HT-29 (cell line): ENCODE measurements around the gene ESPNL. TPM values are rescaled to one million over a fixed set of nuclear protein-coding genes. Genes with fewer than 3 reads are reported as not detected.

ENCODE experiments used
- DNase-seq: peaks from one replicate; pipeline ENCODE4 v3.0.0-alpha.2; 2015; ENCODE audit warnings: low spot score
- total RNA-seq: library from RNA; depleted of rRNA; stranded (reverse); fragments of >200 nt; shearing (Covaris generic); gene quantifications from 2 replicates; pipeline ENCODE4 v1.2.3, GENCODE V29; 2014

Gene ESPNL
- total RNA-seq, 1 experiment from 2014 or later: not detected

DNA sequence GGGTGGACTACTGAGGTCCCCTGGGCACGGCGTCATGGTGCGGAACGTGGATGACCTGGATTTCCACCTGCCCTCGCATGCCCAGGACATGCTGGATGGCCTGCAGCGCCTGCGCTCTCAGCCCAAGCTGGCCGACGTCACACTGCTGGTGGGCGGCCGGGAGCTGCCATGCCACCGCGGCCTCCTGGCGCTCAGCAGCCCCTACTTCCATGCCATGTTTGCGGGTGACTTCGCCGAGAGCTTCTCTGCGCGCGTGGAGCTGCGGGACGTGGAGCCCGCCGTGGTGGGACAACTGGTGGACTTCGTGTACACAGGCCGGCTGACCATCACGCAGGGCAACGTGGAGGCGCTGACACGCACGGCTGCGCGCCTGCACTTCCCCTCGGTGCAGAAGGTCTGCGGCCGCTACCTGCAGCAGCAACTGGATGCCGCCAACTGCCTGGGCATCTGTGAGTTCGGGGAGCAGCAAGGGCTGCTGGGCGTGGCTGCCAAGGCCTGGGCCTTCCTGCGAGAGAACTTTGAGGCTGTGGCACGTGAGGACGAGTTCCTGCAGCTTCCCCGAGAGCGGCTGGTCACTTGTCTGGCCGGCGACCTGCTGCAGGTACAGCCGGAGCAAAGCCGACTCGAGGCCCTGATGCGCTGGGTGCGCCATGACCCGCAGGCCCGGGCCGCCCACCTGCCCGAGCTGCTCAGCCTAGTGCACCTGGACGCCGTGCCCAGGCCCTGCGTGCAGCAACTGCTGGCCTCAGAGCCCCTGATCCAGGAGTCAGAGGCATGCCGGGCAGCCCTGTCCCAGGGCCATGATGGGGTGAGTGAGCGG is 40.8 kb downstream of the ESPNL start:
- no peak for DNase-seq

DNA sequence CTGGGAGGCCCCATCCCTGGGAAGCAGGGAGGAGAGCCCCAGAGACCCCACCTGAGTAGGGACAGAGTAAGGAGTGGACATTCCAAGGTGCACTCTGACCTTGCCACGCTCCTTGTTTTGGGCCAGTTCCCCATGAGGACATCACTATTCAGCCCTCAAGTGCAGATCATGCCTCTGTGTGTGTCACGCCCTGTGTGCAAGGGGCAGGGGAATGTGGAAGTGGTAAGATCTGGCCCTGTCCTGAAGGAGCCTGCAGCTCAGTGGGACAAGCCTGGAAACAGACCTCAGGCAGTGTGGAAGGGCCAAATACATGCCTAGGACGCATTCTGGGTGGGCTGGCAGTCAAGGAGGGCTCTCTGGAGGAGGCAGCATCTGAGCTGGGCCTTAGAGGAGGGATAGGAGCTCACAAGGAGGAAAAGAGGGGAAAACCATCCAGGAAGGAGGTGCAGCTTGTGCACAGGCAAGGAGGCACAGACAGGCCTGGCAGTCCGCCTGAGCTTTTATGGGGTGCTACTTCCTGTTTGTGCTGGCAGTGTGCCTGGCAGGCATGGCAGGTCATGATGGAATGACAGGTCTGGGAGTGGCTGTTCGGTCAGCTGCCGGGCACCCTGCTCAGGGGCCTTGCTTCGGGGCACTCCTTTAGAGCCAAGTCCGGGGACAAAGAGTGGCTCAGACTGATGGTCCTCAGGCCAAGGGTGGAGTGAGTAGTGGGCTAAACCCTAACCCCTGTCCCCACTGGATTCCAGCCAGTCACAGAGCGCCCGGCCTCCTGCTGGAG is 41.6 kb downstream of the ESPNL start:
- DNase-seq: peak; percentile 97

DNA sequence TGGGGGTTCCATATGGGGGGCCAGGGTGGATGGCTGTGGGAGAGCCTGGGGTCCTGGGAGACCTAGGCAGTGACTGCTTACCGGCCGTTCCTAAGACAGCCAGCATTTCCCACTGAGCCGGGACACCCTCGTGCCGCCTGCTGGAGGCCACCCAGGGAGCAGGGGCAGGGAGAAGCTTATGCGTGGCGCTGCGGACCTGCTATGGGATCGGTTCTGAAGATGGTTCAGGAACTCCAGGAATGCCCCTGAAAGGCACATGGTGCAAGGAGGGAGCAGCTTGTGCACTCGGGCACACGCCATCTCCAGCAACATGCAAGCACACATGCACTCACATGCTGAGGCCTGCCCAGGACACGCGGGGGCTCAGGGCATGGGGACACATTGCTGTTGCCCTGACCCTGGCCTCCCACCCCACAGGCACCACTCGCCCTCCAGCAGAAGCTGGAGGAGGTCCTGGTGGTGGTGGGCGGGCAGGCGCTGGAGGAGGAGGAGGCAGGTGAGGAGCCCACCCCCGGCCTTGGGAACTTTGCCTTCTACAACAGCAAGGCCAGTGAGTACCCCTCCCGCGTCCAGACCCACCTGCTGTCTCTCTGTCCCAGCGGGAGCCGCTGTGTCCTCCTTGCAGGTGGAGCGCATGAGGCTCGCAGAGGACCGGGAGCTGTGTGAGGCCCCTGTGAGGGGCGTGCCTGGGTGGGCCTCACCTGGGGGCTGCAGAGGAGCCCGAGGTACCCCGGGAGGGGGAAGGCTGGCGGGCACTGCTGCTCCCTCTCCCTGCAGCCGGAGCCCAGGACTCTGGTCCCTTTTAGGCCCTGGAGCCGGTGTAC is 42.5 kb downstream of the ESPNL start:
- peak; percentile 34 for DNase-seq

DNA sequence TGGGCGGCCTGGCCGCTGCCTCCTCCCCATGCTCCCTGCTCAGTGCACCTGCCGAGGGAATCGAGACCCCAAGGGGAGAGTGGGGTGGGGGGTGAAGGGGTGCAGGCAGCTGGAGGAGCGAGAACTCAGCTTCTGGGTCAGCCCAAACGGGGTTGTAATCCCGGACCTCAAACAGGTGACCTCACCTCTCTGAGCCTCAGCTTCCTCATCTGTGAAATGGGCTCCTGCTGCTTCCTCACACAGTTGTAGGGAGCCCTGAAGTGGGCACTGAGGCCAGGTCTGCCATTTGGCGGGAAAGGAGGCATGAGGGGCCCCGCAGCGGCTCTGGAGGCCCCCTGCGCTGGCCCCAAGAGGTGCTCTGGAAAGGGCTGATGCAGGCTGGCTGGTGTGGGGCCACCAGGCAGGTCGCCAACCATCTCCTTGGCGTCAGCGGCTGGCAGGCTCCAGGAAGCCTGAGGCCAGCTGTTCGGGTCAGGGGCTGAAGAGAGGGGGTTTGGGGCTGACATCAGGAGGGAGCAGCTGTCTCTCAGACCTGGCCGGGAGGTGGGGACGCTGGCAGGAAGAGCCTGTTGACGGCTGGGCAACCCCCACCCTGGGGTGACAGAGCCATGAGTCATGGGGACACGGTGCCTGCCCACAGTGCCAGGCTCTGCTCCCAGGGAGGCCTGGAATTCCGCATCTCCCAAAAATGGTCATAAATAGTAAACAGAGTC is 43.3 kb downstream of the ESPNL start:
- peak; percentile 44 for DNase-seq

DNA sequence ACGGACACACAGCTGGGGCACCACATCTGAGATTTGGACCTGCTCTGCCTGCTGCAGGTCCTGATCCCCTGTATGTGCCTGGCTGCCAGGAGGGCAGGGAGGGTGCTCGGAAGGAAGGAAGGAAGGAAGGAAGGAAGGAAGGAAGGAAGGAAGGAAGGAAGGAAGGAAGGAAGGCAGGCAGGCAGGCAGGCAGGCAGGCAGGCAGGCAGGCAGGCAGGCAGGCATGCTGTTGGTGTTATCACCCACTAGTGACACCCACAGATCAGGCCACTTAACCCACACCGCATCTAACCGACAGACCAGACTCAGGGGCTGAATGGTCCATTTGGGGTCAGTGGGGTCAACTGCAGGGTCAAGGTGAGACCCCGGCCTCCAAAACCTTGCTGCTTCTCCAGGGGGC is 44.1 kb downstream of the ESPNL start:
- no peak for DNase-seq

DNA sequence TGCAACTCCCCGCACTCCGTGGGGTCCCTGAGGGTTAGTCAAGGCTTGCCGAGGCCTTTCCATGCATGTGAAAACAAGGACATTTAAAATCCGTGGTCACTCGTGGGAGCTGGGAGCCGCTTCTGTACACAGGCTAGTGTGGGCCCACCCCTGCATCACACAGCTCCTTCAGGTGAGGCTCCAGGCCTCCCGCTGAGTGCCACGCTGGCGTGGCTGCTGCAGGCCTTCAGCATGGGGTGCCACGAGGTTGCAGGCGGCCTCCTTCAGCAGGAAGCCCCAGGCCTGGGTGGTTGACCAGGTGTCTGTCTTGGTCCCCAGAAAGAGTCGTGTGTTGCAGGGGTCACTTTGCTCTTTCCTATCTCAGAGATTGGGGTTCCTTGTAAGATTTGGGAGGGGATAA is 44.9 kb downstream of the ESPNL start:
- no peak for DNase-seq

DNA sequence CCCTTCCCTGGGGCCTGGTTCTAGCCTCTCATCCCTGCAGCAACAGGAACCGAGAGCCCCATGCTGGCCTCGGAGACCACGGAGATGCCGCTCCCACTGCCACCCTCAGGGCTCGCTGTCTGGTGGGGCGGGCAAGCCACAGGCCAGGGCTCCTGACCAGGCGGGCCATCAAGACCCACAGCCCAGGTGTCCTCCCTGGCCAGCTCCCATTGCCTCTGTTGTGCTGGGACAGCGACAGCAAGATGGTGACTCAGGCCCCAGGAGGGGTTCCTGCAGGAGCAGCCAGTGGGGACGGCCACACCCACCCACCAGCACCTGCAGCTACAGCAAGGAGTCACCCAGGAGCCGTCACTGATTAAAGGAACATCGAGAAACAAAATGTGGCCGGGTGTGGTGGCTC is 45.7 kb downstream of the ESPNL start:
- DNase-seq: no peak

DNA sequence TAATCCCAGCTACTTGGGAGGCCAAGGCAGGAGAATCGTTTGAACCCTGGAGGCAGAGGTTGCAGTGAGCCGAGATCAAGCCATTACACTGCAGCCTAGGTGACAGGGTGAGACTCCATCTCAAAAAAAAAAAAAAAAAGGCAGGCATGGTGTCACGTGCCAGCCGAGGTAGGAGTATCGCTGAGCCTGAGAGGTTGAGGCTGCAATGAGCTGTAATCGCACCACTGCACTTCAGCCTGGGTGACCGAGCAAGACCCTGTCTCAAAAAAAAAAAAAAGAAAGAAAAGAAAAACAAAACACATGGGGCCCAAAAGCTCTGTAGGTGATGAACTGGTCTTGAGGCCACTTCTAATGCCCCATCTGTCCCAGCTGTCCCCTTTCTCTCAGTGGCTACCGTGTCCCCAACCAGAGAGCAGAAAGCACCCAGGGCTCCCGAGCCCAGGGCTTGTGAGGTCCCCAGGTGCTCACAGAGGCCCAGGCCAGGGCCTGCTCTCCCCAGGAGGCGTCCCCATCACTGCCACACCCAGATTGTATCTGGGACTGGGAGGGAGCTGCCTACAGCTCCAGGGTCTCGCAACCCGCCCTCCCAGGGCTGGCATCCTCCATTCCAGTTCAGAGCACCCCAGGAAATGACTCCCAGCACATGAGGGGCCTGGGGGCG is 46.9 kb downstream of the ESPNL start:
- no peak for DNase-seq

DNA sequence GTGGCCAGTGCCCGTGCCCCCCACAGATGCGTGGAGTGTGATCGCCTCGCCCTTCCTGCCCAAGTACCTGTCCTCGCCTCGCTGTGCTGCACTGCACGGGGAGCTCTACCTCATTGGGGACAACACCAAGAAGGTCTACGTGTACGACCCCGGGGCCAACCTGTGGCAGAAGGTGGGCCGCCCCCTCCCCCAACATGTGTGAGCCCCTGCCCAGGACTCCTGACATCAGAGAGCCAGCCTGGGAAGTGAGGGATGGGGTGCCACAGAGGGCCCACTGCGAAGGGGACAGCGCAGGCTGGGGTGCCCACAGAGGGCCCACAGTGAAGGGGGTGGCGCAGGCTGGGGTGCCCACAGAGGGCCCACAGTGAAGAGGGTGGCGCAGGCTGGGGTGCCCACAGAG is 48.8 kb downstream of the ESPNL start:
- no peak for DNase-seq

DNA sequence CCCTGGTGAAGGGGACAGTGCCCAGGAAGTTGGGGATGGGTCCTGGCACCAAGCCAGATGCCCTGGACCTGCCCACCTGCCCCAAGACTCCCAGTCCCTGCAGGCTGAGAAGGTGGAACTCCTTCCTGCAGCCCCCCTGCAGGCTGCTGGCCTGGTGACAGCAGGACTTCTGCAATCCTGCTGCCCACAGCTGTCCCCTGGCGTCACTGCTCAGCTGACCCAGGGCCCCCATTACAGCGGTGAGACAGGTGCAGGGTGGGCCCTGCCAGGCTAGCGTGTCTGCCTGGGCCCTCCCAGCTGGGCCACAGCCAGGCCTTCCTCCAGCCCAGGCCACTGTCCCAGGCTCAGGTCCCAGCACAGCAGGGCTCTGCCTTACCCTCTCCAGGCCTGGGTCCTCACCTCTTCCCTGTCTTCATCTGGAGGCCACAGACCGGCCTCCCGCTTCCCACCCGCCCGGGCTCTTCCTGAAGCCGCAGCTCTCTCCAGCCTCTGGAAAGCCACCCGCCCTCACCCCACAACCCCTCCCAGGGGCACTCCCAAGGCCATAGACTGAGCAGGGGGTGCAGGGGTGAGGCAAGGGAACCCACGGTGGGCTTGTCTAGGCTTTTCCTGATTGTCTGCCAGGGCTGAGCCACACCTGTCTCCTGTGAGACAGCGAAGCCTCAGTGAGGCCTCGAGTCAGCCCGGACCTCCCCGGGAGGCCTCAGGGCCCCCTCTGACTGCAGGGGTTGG is 49.9 kb downstream of the ESPNL start:
- DNase-seq: no peak

DNA sequence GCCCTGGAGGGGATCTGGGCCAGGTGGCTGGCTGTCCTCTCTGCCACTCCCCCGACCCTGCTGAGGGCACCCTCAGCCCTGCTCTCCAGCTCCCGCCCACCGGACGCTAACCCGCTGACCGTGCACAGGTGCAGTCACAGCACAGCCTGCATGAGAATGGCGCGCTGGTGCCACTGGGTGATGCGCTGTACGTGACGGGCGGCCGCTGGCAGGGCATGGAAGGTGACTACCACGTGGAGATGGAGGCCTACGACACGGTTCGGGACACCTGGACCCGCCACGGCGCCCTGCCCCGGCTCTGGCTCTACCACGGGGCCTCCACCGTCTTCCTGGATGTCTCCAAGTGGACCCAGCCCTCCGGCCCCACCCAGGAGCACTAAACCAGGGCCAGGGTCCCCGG is 50.5 kb downstream of the ESPNL start:
- no peak for DNase-seq

DNA sequence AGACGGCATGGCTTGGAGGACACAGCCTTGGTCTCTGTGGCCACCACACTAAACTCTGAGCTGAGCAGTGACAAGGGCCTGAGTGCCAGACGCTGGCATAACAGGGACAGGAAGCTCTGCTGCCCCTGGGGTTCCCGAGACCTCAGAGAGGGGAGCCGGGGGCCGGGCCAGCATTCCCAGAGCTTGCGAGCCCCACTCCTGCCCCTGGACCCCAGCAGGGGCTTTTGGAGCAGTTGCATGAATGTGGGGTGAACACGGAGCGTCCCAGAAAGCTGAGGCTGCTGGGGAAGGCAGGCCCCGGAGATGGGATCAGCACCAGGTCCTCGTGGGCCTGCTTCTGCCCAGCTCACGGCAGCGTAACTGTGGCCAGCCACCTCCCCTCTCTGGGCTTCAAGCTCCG is 51.1 kb downstream of the ESPNL start:
- no peak for DNase-seq

DNA sequence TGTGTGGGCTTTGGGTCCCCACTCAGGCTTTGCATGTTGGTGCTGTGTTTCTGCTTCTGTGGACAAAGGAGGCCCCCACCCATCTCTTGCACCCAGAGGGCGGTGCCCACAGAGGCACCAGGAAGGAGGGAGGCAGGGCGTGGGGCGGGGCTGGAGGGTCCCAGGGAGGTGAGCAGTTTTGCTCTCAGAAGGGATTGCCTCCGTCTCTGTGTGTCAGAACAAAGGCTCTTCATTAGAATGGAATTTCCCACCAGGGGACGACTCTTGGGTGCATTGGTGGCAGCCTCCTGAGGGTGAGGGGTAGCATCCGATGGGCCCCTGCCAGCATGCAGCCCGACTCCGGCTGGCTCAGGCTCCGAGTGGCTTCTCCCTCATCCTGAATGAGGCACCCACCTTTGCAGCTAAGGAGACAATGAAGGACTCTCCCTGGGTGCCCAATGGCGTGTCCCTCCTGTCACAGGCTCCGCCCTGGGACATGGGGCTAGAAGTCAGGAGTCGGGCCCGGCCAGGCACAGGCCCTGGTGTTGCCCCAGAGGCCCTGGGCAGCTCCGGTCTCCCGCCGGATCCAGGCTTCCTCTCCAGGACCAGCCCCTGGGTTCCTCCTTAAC is 51.6 kb downstream of the ESPNL start:
- no peak for DNase-seq

DNA sequence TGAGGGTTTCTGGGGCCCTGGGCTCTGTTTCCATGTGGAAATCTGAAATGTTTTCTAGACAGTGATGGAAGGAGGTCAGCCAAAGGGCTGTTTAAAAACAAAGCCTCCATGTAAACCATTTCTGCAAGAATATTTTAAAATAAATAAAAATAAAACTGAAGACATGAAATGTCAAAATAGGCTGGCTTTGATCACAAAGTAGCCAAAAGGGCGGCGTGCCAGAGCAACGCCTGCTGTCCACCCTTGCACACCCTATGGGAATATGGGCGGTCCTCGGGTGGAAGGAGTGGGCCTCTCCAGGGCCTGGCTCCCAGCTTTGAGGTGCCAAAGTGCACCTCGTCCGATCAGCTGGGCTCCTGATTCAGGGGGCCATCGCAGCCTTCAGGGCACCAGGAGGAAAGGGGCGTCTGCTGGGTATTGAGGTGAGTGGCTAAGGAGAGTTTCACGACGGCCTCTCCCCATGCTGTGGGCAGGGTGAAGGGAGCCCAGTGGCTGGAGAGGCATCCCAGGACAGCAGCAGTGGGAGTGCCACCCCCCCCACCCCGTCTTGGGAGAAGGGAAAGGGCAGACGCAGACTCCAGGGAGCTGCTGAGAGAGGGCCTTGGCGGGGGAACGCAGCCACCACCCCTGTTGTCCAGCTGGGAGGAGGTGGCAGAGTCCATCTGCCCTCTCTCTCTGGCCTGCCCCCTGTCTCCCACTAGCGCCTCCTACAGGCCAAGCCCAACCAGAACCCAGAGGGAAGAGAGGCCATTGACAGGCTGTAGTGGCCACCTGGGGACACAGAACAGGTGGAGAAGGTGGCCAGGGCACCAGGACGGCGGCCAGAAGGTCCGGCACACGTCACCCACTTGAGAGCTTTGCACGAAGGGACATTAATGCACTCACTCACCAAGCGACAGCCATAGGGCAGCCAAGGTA is 52.9 kb downstream of the ESPNL start:
- DNase-seq: no peak

DNA sequence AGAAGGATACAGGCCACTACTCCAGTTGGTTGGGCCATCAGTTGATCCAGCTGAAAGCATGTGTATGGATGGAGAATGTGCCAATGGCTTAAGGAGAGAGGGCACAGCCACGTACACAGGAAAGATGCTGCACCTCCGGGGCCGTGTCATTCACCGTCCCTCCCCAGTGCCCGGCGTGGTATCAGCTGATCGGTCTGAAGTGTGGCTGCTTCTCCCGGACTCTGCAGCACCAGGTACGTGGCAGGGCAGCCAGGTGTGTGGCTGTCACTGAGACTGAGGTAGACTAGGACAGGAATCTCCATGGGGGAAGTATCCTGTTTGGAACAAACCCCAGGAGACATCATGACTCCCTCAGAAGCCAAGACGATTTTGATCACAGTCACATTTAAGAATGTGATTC is 54.4 kb downstream of the ESPNL start:
- no peak for DNase-seq

DNA sequence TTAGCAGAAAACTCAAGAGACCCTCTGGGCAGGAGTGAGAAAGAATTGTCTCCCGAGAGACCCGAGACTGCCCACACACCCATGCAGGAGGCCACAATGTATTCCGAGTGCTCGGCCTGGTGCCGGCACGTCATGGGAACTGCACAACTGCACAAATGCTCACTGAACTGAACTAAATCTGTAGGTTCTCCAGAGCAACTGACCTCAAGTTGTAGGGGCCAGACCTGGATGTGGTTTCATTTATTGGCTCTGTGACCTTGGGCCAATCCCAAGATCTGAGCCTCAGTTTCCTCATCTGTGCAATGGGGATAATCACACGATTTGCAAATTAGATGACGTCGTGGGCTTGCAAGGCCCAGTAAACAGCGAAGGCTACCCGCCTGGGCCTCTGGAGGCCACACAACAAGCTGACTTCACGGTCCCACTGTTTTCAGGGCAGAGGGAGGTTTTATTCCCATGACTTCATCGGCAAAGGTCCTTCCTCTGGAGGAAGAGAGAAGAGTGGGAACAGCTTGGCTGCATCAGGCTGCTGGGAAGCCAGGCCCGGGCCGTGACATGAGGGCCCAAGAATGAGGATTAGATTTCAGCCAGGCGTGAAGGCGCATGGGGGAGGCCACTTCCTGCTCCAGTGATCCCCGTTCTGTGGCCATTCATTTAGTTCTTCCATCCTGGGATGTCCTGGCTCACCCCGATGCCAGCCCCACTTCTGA is 55.1 kb downstream of the ESPNL start:
- DNase-seq: no peak

DNA sequence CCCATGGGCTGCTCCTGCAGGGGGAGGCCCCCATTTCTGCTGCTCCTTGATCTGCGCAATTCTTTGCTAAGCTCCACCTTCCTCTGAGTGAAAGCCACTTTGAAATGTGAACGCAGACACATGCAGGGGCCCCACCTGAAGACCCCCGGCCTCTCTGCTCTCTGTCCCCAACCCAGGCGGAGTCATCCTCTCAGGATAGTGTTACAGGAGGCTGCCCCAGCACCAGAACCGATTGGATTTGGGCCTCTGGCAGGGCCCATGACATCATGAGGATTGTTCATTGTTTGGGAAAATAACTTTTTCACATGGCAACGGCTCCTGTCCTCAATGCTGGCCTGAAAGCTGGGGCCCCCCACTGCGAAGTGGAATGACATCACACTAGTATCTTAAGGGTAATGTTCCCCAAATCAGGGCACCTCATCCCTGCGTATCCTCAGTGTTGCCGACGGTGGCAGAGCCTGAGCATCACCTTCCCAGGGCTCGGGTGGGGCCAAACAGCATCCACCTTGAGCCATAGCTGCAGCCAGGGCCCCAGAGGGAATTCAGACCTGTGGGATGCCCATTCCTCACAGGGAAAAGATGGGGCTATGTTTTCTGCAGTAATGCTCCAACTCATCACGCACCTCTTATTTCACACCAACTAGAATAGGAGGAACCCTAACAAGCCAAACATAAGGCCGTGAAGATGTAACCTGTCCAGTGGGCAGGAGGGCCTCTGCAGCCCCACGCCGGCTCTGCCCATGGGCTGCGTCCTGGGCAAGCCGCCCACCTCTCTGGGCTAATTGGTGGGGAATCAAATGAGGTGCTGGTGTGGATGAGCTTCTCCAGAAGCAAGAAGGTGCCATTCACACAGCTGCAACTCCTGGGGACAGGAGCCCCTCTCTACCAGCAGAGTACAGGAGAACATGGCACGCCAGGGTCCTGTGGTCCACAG is 55.9 kb downstream of the ESPNL start:
- DNase-seq: no peak
